Lung (tissue), 12 donors: ENCODE results near the gene HAVCR2. TPM values are rescaled to one million over a fixed set of nuclear protein-coding genes. Genes with fewer than 3 reads are reported as not detected.

ENCODE experiments used
- ATAC-seq: fragments of 200-7000 bp; cut with Tn5 transposase; one replicate; pipeline ENCODE4 v1.9.1; 2020; ENCODE audit warnings: moderate number of reproducible peaks; ENCODE audit not compliant: insufficient read depth, low FRiP score
- DNase-seq, 3 donors: peaks; one replicate each; pipeline ENCODE4 v3.0.0-alpha.2; 2013 to 2017
- H3K27ac ChIP-seq, 2 donors: one replicate each; pipeline ENCODE4 v1.5.1; 2013; ENCODE audit warnings: mild to moderate bottlenecking in 2 of 2, moderate library complexity in 2 of 2, control low read depth in 1 of 2, inconsistent platforms in 1 of 2, low read depth in 1 of 2, low read length in 1 of 2
- H3K27me3 ChIP-seq, 3 donors: one replicate each; pipeline ENCODE4 v1.5.1; 2013; ENCODE audit warnings: low read length in 2 of 3; ENCODE audit not compliant: control insufficient read depth in 3 of 3, insufficient read depth in 3 of 3
- H3K36me3 ChIP-seq, 4 donors: one replicate each; pipeline ENCODE4 v1.5.1; 2013; ENCODE audit warnings: low read length in 4 of 4, mild to moderate bottlenecking in 1 of 4, moderate library complexity in 1 of 4; ENCODE audit not compliant: control insufficient read depth in 4 of 4, insufficient read depth in 4 of 4
- H3K4me1 ChIP-seq, 5 donors: one replicate each; pipeline ENCODE4 v1.5.1; 2013; ENCODE audit warnings: low read length in 5 of 5, mild to moderate bottlenecking in 2 of 5, moderate library complexity in 1 of 5; ENCODE audit not compliant: control insufficient read depth in 5 of 5, insufficient read depth in 5 of 5
- H3K4me3 ChIP-seq: one replicate; pipeline ENCODE4 v1.5.1; 2013; ENCODE audit warnings: mild to moderate bottlenecking, control low read depth, moderate library complexity
- H3K9ac ChIP-seq, 2 donors: one replicate each; pipeline ENCODE4 v1.5.1; 2013; ENCODE audit warnings: low read length in 2 of 2, control low read depth in 1 of 2; ENCODE audit not compliant: insufficient read depth in 1 of 2
- H3K9me3 ChIP-seq, 4 donors: one replicate each; pipeline ENCODE4 v1.5.1; 2013; ENCODE audit warnings: low read length in 3 of 4, mild to moderate bottlenecking in 1 of 4, moderate library complexity in 1 of 4; ENCODE audit not compliant: control insufficient read depth in 4 of 4, insufficient read depth in 3 of 4
- WGBS, 2 donors: extraction: QIAGEN DNeasy Blood & Tissue Kit; methylation state at CpG; one replicate each; pipeline ENCODE4 v1.1.7; 2013; 5-methylcytosine and 5-hydroxymethylcytosine counted together
- polyA plus RNA-seq, 2 donors: library from polyadenylated mRNA; stranded (reverse); fragments of 200-250 nt; gene quantifications; one replicate each; pipeline ENCODE4 v1.2.1, GENCODE V29; 2013
- total RNA-seq, 2 donors: library from RNA; depleted of rRNA in 1 of 2; stranded (reverse); fragments of >200 nt in 1 of 2; gene quantifications; one replicate each; pipeline ENCODE4 v1.2.1, GENCODE V29; 2014 to 2021
- TF ChIP-seq, protein P1 (sequence below): IDR thresholded peaks from 2 replicates; pipeline ENCODE4 v1.5.1; 2012; ENCODE audit warnings: mild to moderate bottlenecking; ENCODE audit errors: control extremely low read depth, extremely low read depth
- donor health status: control.
- donor health status: control.
- donor health status: Bipolar disorder and iron deficiency.
- donor health status: healthy.
- donor health status: DM: yes; HTN: yes; CAD: no.

HAVCR2 gene
- total and polyA plus RNA-seq, 4 donors, result 8.8 to 38.4 (median 22.8) TPM

DNA sequence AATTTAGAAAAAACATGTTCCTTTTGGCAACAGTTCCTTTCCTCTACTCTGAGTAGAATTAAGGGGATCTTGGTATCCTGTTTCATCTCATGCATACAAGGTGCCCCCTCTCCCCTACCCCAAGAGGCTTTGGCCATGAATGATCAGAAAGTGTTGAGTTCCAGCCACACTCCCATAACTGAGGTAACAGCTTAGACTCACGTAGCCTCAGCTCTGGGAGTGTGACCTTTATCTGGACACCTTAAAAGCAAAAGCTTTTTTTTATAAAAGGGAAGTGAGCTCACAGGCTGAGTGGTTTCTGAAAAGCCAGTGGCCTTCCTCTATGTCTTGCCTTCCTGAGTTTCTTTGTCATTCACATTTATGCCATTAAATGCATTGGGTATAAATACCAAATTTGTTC is 900 bp upstream of the HAVCR2 start:
- Histone ChIP-seq H3K9me3 (no peaks in the 10 kb centered on the region), H3K4me3 (no peak overlapping the region), H3K36me3 (no peaks in the 10 kb centered on the region), H3K9ac (no peak overlapping the region), H3K27me3 (no peaks in the 10 kb centered on the region), H3K4me1 (peaks cover 0 to 6% (median 0%) of the 10 kb centered on the region in 5 donors), H3K27ac (peak overlapping the region in 1 of 2 donors; percentile 79)
- TF ChIP-seq, protein P1, sequence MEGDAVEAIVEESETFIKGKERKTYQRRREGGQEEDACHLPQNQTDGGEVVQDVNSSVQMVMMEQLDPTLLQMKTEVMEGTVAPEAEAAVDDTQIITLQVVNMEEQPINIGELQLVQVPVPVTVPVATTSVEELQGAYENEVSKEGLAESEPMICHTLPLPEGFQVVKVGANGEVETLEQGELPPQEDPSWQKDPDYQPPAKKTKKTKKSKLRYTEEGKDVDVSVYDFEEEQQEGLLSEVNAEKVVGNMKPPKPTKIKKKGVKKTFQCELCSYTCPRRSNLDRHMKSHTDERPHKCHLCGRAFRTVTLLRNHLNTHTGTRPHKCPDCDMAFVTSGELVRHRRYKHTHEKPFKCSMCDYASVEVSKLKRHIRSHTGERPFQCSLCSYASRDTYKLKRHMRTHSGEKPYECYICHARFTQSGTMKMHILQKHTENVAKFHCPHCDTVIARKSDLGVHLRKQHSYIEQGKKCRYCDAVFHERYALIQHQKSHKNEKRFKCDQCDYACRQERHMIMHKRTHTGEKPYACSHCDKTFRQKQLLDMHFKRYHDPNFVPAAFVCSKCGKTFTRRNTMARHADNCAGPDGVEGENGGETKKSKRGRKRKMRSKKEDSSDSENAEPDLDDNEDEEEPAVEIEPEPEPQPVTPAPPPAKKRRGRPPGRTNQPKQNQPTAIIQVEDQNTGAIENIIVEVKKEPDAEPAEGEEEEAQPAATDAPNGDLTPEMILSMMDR, result no peak
- DNase-seq (no peak), ATAC-seq (no peak)
- 16 to 53% methylated on average over 1 of the region's 1 CpG for WGBS, 2 donors

DNA sequence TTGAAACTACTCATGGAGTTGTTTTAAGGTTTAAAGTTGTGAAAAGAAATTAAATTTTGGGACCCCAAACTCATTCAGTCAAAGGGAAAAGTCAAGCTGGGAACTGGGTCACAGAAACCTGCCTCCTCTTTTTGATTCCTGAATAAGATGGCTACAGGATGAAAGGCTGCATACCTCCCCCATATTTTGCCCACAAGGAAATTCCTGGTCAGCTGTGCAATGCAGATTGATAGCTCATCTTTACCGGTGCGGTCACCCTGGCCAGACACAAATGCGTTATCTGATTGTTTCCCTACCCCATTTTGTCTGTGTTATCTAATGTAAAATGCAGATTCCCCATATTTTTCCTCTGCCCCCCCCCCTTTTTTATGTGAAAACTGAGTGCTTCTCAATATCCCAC is 1.3 kb downstream of the HAVCR2 start:
- H3K4me3 ChIP-seq, result no peak overlapping the region
- H3K27ac ChIP-seq, result peak overlapping the region in 1 of 2 donors; percentile 26
- WGBS, 2 donors, result 32 to 52% methylated on average over 3 of the region's 3 CpGs
- H3K27me3 ChIP-seq, result no peaks in the 10 kb centered on the region
- TF ChIP-seq, protein P1, result no peak
- no peaks in the 10 kb centered on the region for H3K9me3 ChIP-seq
- H3K4me1 ChIP-seq, result no peaks in the 10 kb centered on the region
- DNase-seq, result no peak
- H3K9ac ChIP-seq, result no peak overlapping the region
- H3K36me3 ChIP-seq, result no peaks in the 10 kb centered on the region
- ATAC-seq, result no peak

DNA sequence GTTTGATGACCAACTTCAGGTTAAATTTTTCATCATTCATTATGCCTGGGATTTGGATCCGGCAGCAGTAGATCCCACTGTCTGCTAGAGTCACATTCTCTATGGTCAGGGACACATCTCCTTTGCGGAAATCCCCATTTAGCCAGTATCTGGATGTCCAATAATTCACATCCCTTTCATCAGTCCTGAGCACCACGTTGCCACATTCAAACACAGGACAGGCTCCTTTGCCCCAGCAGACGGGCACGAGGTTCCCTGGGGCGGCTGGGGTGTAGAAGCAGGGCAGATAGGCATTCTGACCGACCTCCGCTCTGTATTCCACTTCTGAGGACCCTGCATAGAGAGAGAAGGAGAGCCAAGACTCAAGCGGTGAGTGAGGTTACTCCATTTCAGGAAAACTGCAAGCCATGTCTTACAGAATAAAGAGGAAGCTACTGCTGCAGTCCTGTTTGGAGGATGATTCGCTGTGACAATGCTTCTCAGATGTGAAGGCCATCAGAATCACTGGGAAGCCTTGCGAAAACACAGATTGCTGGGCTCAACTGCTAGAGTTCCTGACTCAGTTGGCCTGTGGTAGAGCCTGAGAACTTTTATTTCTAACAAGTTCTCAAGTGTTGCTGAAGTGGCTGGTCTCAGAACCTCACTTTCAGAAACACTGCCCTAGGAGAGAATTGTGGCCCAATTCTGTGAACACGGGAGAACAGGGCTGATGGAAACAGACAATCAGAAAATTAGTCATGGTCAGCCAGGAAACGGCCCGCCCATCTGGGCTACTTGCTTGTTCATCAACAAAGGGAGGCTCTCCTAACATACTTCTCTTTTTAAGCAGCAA is 2.0 kb downstream of the HAVCR2 start:
- Histone ChIP-seq H3K9ac (no peak overlapping the region), H3K4me3 (no peak overlapping the region), H3K27me3 (no peaks in the 10 kb centered on the region), H3K4me1 (no peaks in the 10 kb centered on the region), H3K27ac (peak overlapping the region in 1 of 2 donors; percentile 72), H3K36me3 (no peaks in the 10 kb centered on the region), H3K9me3 (no peaks in the 10 kb centered on the region)
- no peak for ATAC-seq
- no peak for DNase-seq
- TF ChIP-seq, protein P1, result no peak
- 58 to 72% methylated on average over 14 of the region's 14 CpGs for WGBS, 2 donors
